ENCODE data around the gene KCNQ5. TPM values are rescaled to one million over a fixed set of nuclear protein-coding genes. Genes with fewer than 3 reads are reported as not detected.

Gene KCNQ5
- total RNA-seq, 1 donor from 2014 or later, result 1.5 TPM

GRCh38 chr6:72931325-72931887 lies 309.5 kb downstream of the KCNQ5 start:
- peaks cover 4% of the 10 kb centered on the region for H3K4me1 Mint-ChIP-seq (ENCODE audit: low read depth, unreplicated experiment)

GRCh38 chr6:72933233-72933632 lies 311.4 kb downstream of the KCNQ5 start:
- no peak for DNase-seq
- H3K36me3 Mint-ChIP-seq (ENCODE audit: unreplicated experiment), result no peaks in the 10 kb centered on the region

More at GRCh38 chr6:72931325-72931887, 309.5 kb downstream of the KCNQ5 start:
- DNase-seq, result no peak
- no peak for TF ChIP-seq CTCF (IDR thresholded peaks at IDR 0.05; ENCODE audit: partially characterized antibody, unreplicated experiment)
- H3K27ac Mint-ChIP-seq (ENCODE audit: unreplicated experiment), result no peak overlapping the region
- H3K27me3 Mint-ChIP-seq (ENCODE audit: unreplicated experiment), result peaks cover 5% of the 10 kb centered on the region
- H3K36me3 Mint-ChIP-seq (ENCODE audit: unreplicated experiment), result no peaks in the 10 kb centered on the region
- peaks cover 3% of the 10 kb centered on the region for H3K9me3 Mint-ChIP-seq (ENCODE audit: unreplicated experiment)
- no peak overlapping the region for H3K4me3 Mint-ChIP-seq (ENCODE audit: unreplicated experiment)

GRCh38 chr6:72936766-72937559 lies 315.1 kb downstream of the KCNQ5 start:
- Mint-ChIP-seq H3K4me3 (ENCODE audit: unreplicated experiment) (no peak overlapping the region), H3K27me3 (ENCODE audit: unreplicated experiment) (no peaks in the 10 kb centered on the region), H3K27ac (ENCODE audit: unreplicated experiment) (no peak overlapping the region), H3K9me3 (ENCODE audit: unreplicated experiment) (no peaks in the 10 kb centered on the region), H3K36me3 (ENCODE audit: unreplicated experiment) (no peaks in the 10 kb centered on the region), H3K4me1 (ENCODE audit: low read depth, unreplicated experiment) (peaks cover 2% of the 10 kb centered on the region)
- no peak for DNase-seq
- no peak for TF ChIP-seq CTCF (IDR thresholded peaks at IDR 0.05; ENCODE audit: partially characterized antibody, unreplicated experiment)

More at GRCh38 chr6:72933233-72933632, 311.4 kb downstream of the KCNQ5 start:
- no peak overlapping the region for H3K4me3 Mint-ChIP-seq (ENCODE audit: unreplicated experiment)
- peaks cover 3% of the 10 kb centered on the region for H3K9me3 Mint-ChIP-seq (ENCODE audit: unreplicated experiment)
- no peak for TF ChIP-seq CTCF (IDR thresholded peaks at IDR 0.05; ENCODE audit: partially characterized antibody, unreplicated experiment)
- H3K27me3 Mint-ChIP-seq (ENCODE audit: unreplicated experiment), result peaks cover 5% of the 10 kb centered on the region
- peaks cover 4% of the 10 kb centered on the region for H3K4me1 Mint-ChIP-seq (ENCODE audit: low read depth, unreplicated experiment)
- no peak overlapping the region for H3K27ac Mint-ChIP-seq (ENCODE audit: unreplicated experiment)

GRCh38 chr6:72938104-72938503 lies 316.2 kb downstream of the KCNQ5 start:
- Mint-ChIP-seq H3K27ac (ENCODE audit: unreplicated experiment) (no peak overlapping the region), H3K27me3 (ENCODE audit: unreplicated experiment) (no peaks in the 10 kb centered on the region), H3K36me3 (ENCODE audit: unreplicated experiment) (no peaks in the 10 kb centered on the region), H3K9me3 (ENCODE audit: unreplicated experiment) (no peaks in the 10 kb centered on the region), H3K4me3 (ENCODE audit: unreplicated experiment) (no peak overlapping the region), H3K4me1 (ENCODE audit: low read depth, unreplicated experiment) (no peaks in the 10 kb centered on the region)
- no peak for DNase-seq
- no peak for TF ChIP-seq CTCF (IDR thresholded peaks at IDR 0.05; ENCODE audit: partially characterized antibody, unreplicated experiment)

GRCh38 chr6:72939004-72939403 lies 317.1 kb downstream of the KCNQ5 start:
- Mint-ChIP-seq H3K9me3 (ENCODE audit: unreplicated experiment) (no peaks in the 10 kb centered on the region), H3K27me3 (ENCODE audit: unreplicated experiment) (no peaks in the 10 kb centered on the region)

More at GRCh38 chr6:72939004-72939403, 317.1 kb downstream of the KCNQ5 start:
- H3K4me1 Mint-ChIP-seq (ENCODE audit: low read depth, unreplicated experiment), result no peaks in the 10 kb centered on the region
- no peak overlapping the region for H3K27ac Mint-ChIP-seq (ENCODE audit: unreplicated experiment)
- TF ChIP-seq CTCF (IDR thresholded peaks at IDR 0.05; ENCODE audit: partially characterized antibody, unreplicated experiment), result no peak
- no peak for DNase-seq
- no peaks in the 10 kb centered on the region for H3K36me3 Mint-ChIP-seq (ENCODE audit: unreplicated experiment)
- no peak overlapping the region for H3K4me3 Mint-ChIP-seq (ENCODE audit: unreplicated experiment)
